Measurements from ENCODE around the gene NKD2. TPM values are rescaled to one million over a fixed set of nuclear protein-coding genes. Genes with fewer than 3 reads are reported as not detected.

NKD2 gene
- total RNA-seq, 1 experiment from 2014 or later = 0.57 TPM

GRCh38 chr5:1012313-1012841 is 3.8 kb downstream of the NKD2 start:
- no peaks in the 10 kb centered on the region for H3K9me3 ChIP-seq (ENCODE audit: insufficient read depth, low read depth)
- no peaks in the 10 kb centered on the region for H3K9me2 ChIP-seq (ENCODE audit: insufficient read depth)
- ChIA-PET POLR2A (ENCODE audit: unreplicated experiment) (no interaction called here), CTCF (no interaction called here)
- no peaks in the 10 kb centered on the region; the same call in 1 of the 2 replicates for H3F3A ChIP-seq (ENCODE audit: insufficient read depth, low read depth)
- peaks cover 87% of the 10 kb centered on the region for H3K27me3 ChIP-seq (ENCODE audit: insufficient read depth, low read depth)
- BruUV-seq (replicated peaks) = no TSS peak
- H4K20me1 ChIP-seq (ENCODE audit: insufficient read depth) = no peaks in the 10 kb centered on the region
- TF ChIP-seq, protein P1, sequence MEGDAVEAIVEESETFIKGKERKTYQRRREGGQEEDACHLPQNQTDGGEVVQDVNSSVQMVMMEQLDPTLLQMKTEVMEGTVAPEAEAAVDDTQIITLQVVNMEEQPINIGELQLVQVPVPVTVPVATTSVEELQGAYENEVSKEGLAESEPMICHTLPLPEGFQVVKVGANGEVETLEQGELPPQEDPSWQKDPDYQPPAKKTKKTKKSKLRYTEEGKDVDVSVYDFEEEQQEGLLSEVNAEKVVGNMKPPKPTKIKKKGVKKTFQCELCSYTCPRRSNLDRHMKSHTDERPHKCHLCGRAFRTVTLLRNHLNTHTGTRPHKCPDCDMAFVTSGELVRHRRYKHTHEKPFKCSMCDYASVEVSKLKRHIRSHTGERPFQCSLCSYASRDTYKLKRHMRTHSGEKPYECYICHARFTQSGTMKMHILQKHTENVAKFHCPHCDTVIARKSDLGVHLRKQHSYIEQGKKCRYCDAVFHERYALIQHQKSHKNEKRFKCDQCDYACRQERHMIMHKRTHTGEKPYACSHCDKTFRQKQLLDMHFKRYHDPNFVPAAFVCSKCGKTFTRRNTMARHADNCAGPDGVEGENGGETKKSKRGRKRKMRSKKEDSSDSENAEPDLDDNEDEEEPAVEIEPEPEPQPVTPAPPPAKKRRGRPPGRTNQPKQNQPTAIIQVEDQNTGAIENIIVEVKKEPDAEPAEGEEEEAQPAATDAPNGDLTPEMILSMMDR (conservative IDR thresholded peaks at IDR 0.05) = no peak
- no peak for TF ChIP-seq EZH2 (IDR thresholded peaks at IDR 0.05; ENCODE audit: low read depth)
- H3K27ac ChIP-seq = no peak overlapping the region
- H3K4me3 ChIP-seq = no peak overlapping the region
- intact Hi-C loops (cut with micrococcal nuclease; ENCODE audit: unreplicated experiment) = no loop called here
- H3K4me1 ChIP-seq (replicated peaks; ENCODE audit: insufficient read depth) = no peaks in the 10 kb centered on the region
- peak in 1 of 2 experiments; percentile 12 for DNase-seq
- no peak overlapping the region for H2AFZ ChIP-seq
- H3K79me2 ChIP-seq (ENCODE audit: low read depth) = no peaks in the 10 kb centered on the region
- no peaks in the 10 kb centered on the region for H3K36me3 ChIP-seq (ENCODE audit: low read depth)
- no peak overlapping the region for H3K4me2 ChIP-seq

DNA sequence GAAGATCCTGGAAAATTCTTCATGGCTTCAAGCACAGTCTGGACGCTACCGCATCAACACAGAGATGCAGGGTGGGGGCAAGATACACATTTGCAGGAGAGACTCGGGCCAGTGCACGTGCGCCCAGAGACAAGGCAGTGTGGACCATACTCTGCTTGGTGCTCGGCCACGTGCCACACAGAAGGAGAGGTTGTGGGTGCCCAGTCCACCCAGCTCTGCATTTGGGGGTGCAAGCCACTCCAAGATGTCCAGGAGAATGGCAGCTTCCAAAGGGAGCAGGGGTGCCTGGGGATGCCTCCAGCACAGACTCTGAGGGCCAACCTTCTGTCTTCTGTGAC is 4.3 kb downstream of the NKD2 start:
- Histone ChIP-seq H3K9me3 (ENCODE audit: insufficient read depth, low read depth) (no peaks in the 10 kb centered on the region), H2AFZ (no peak overlapping the region), H3K36me3 (ENCODE audit: low read depth) (no peaks in the 10 kb centered on the region), H4K20me1 (ENCODE audit: insufficient read depth) (no peaks in the 10 kb centered on the region), H3K27me3 (ENCODE audit: insufficient read depth, low read depth) (peaks cover 87% of the 10 kb centered on the region), H3K9me2 (ENCODE audit: insufficient read depth) (no peaks in the 10 kb centered on the region), H3K27ac (no peak overlapping the region), H3K4me1 (replicated peaks; ENCODE audit: insufficient read depth) (no peaks in the 10 kb centered on the region), H3K4me3 (no peak overlapping the region), H3F3A (ENCODE audit: insufficient read depth, low read depth) (no peaks in the 10 kb centered on the region; the same call in 1 of the 2 replicates), H3K4me2 (no peak overlapping the region), H3K79me2 (ENCODE audit: low read depth) (no peaks in the 10 kb centered on the region)
- POLR2A ChIA-PET (ENCODE audit: unreplicated experiment) = no interaction called here
- no TSS peak for BruUV-seq (replicated peaks)
- no peak for DNase-seq
- TF ChIP-seq, protein P1 (conservative IDR thresholded peaks at IDR 0.05) = no peak
- no peak for TF ChIP-seq EZH2 (IDR thresholded peaks at IDR 0.05; ENCODE audit: low read depth)
- intact Hi-C loops (cut with micrococcal nuclease; ENCODE audit: unreplicated experiment) = no loop called here
- CTCF ChIA-PET = no interaction called here

GRCh38 chr5:1013238-1013947 is 4.8 kb downstream of the NKD2 start:
- ChIA-PET CTCF (no interaction called here), POLR2A (ENCODE audit: unreplicated experiment) (no interaction called here)
- Histone ChIP-seq H3K4me3 (no peak overlapping the region), H3K27me3 (ENCODE audit: insufficient read depth, low read depth) (peaks cover 87% of the 10 kb centered on the region), H3K4me1 (replicated peaks; ENCODE audit: insufficient read depth) (no peaks in the 10 kb centered on the region), H3K79me2 (ENCODE audit: low read depth) (no peaks in the 10 kb centered on the region), H3K27ac (no peak overlapping the region), H3K9me3 (ENCODE audit: insufficient read depth, low read depth) (no peaks in the 10 kb centered on the region), H3K36me3 (ENCODE audit: low read depth) (no peaks in the 10 kb centered on the region), H3K4me2 (no peak overlapping the region), H3K9me2 (ENCODE audit: insufficient read depth) (no peaks in the 10 kb centered on the region), H3F3A (ENCODE audit: insufficient read depth, low read depth) (no peaks in the 10 kb centered on the region; the same call in 1 of the 2 replicates), H4K20me1 (ENCODE audit: insufficient read depth) (no peaks in the 10 kb centered on the region), H2AFZ (no peak overlapping the region)
- no peak for DNase-seq
- intact Hi-C loops (cut with micrococcal nuclease; ENCODE audit: unreplicated experiment) = no loop called here
- TF ChIP-seq, protein P1 (conservative IDR thresholded peaks at IDR 0.05) = no peak
- TF ChIP-seq EZH2 (IDR thresholded peaks at IDR 0.05; ENCODE audit: low read depth) = no peak
- no TSS peak for BruUV-seq (replicated peaks)
